Measurements from ENCODE around the gene ZNF182. TPM values are rescaled to one million over a fixed set of nuclear protein-coding genes. Genes with fewer than 3 reads are reported as not detected.
"Not testable (repeated sequence)": the region's sequence is repeated elsewhere in the genome, so short reads cannot be mapped to it uniquely, and the experiment has no call there.

The ZNF182 gene
- total and polyA plus RNA-seq, 12 donors: 1.9 to 7.3 (median 4.2) TPM

DNA sequence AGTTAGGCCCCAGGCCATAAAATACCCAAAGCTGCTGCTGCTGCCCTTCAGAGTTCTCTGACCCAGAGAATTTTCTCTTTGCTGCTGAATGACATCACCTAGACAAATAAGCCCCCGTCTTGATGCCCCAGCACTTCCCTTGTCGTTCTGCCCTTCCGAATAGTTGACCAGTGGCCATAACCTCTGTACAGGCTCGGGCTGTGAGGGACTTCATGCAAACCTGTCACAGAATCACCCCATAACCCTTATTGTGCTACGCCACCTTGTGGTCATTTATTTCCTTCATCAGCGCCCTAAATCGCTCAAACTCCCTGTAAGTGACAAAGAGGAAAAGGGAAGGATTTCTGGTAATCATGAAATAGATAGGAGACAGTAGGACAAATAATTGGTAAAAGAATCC, 21.8 kb upstream of the ZNF182 start:
- intact Hi-C loops (cut with DNase I): no loop called here
- WGBS, 4 donors: 0 to 27% (median 5%) methylated on average over 4 to 7 of the region's 7 CpGs
- no peaks in the 10 kb centered on the region for H3K36me3 ChIP-seq (replicated peaks in 1 of 2)
- no peaks in the 10 kb centered on the region for H3K27me3 ChIP-seq
- no peaks in the 10 kb centered on the region for H3K9me3 ChIP-seq (replicated peaks in 1 of 3)
- no peak overlapping the region for H3K4me3 ChIP-seq
- peak overlapping the region in 1 of 5 donors; percentile 14 for H3K27ac ChIP-seq
- TF ChIP-seq, protein P1, sequence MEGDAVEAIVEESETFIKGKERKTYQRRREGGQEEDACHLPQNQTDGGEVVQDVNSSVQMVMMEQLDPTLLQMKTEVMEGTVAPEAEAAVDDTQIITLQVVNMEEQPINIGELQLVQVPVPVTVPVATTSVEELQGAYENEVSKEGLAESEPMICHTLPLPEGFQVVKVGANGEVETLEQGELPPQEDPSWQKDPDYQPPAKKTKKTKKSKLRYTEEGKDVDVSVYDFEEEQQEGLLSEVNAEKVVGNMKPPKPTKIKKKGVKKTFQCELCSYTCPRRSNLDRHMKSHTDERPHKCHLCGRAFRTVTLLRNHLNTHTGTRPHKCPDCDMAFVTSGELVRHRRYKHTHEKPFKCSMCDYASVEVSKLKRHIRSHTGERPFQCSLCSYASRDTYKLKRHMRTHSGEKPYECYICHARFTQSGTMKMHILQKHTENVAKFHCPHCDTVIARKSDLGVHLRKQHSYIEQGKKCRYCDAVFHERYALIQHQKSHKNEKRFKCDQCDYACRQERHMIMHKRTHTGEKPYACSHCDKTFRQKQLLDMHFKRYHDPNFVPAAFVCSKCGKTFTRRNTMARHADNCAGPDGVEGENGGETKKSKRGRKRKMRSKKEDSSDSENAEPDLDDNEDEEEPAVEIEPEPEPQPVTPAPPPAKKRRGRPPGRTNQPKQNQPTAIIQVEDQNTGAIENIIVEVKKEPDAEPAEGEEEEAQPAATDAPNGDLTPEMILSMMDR (IDR thresholded peaks at IDR 0.05): peak; percentile 49 to 64 (median 56)
- no peak for TF ChIP-seq POLR2A (IDR thresholded peaks at IDR 0.05)
- no peaks in the 10 kb centered on the region for H3K4me1 ChIP-seq (replicated peaks in 1 of 2)
- peak; percentile 33 to 69 (median 50) for DNase-seq

DNA sequence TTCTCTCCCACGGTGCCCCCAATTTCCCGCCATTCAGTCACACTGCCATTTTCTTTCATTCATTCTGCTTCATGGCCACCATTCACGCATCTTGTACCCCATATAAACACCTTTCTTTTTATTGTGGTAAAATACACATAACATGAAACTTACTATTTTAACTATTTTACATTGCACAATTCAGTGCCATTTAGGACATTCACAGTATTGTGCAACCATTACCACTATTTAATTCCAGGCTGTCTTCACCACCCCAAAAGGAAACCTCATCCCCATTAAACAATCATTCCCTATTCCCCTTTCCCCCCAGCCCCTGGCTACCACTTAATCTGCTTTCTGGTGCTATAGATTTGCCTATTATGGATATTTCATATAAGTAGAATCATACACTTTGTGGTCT, 18.9 kb upstream of the ZNF182 start:
- intact Hi-C loops (cut with DNase I): no loop called here
- H3K9me3 ChIP-seq (replicated peaks in 1 of 3): no peaks in the 10 kb centered on the region

DNA sequence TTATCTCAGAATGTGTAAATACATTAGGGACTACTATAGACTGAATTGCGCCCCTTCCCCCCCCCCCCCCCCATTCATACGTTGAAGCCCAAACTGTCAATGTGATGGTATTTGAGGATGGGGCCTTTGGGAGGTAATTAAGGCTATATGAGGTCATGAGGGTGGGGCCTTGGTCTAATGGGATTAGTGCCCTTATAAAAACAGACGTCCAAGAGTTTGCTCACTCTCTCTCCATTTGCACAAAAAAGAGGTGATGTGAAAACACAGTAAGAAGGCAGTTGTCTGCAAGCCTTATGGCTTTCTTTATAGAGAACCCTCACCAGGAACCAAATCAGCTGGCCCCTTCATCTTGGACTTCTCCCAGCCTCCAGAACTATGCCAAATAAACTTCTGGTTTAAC, 18.3 kb upstream of the ZNF182 start:
- Histone ChIP-seq H3K4me1 (replicated peaks in 1 of 2) (no peaks in the 10 kb centered on the region), H3K4me3 (no peak overlapping the region), H3K9me3 (replicated peaks in 1 of 3) (no peaks in the 10 kb centered on the region), H3K27ac (no peak overlapping the region), H3K27me3 (no peaks in the 10 kb centered on the region), H3K36me3 (replicated peaks in 1 of 2) (no peaks in the 10 kb centered on the region)
- no peak for DNase-seq
- TF ChIP-seq POLR2A (IDR thresholded peaks at IDR 0.05): no peak
- TF ChIP-seq, protein P1 (IDR thresholded peaks at IDR 0.05): no peak
- intact Hi-C loops (cut with DNase I): no loop called here
- WGBS, 4 donors: 47 to 73% (median 61%) methylated on average over 1 to 3 of the region's 3 CpGs

More for the DNA sequence above, 18.9 kb upstream of the ZNF182 start:
- Histone ChIP-seq H3K4me3 (no peak overlapping the region), H3K36me3 (replicated peaks in 1 of 2) (no peaks in the 10 kb centered on the region), H3K27me3 (no peaks in the 10 kb centered on the region), H3K27ac (no peak overlapping the region), H3K4me1 (replicated peaks in 1 of 2) (no peaks in the 10 kb centered on the region)
- no peak for DNase-seq
- TF ChIP-seq, protein P1 (IDR thresholded peaks at IDR 0.05): no peak
- TF ChIP-seq POLR2A (IDR thresholded peaks at IDR 0.05): no peak
- WGBS, 4 donors: 83 to 94% (median 90%) methylated on average over 3 of the region's 3 CpGs

DNA sequence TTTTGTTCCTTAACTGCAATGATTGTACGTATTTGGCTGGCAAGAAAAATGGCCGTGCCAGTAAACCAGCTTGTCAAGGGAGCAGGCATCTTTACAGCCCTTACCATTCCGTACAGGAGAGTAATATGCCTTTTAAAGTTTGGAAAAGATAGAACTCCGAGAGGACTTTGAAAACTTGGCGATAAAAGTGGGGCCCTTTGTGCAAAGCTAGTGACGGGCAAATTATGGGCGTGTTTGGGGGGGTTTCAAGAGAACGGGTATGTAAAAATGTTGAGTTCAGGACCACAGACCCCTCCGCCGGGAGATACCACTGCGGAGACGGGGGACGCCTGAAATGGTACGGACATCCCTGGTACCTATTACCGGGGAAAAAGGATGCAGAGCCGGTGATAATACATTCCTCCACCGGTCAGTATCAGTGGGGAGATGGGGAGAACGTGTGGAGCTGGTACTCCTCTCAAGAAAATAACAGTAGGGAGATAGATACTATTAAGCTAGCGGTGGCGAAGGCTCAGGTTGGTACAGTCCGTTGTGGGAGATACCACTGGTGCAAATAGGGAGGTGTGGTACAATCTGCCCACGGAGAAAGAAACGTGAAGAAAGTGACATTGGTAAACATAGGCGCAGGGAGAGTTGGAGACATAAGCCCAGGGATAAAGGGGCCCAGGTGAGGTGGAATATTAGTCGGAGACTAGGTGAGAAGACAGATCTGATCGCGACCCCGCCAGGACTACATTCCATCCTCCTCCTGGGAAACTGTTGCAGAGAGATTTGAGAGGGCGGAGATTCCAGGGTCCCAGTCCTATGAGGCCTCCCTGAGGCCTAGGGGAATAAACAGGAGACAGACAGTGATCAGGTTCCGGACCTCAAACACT, 17.5 kb upstream of the ZNF182 start:
- peak; percentile 61 to 84 (median 73) for DNase-seq
- Histone ChIP-seq H3K4me3 (peak overlapping the region in 3 of 4 donors; percentile 15 to 51 (median 27)), H3K4me1 (replicated peaks in 1 of 2) (no peaks in the 10 kb centered on the region), H3K27ac (peak overlapping the region; percentile 53 to 96 (median 76)), H3K36me3 (replicated peaks in 1 of 2) (no peaks in the 10 kb centered on the region), H3K9me3 (replicated peaks in 1 of 3) (no peaks in the 10 kb centered on the region), H3K27me3 (no peaks in the 10 kb centered on the region)
- intact Hi-C loops (cut with DNase I): no loop called here
- WGBS, 4 donors: 0 to 33% (median 16%) methylated on average over 29 to 30 of the region's 30 CpGs
- TF ChIP-seq, protein P1 (IDR thresholded peaks at IDR 0.05): no peak
- peak in 1 of 2 donors; percentile 7 for TF ChIP-seq POLR2A (IDR thresholded peaks at IDR 0.05)

DNA sequence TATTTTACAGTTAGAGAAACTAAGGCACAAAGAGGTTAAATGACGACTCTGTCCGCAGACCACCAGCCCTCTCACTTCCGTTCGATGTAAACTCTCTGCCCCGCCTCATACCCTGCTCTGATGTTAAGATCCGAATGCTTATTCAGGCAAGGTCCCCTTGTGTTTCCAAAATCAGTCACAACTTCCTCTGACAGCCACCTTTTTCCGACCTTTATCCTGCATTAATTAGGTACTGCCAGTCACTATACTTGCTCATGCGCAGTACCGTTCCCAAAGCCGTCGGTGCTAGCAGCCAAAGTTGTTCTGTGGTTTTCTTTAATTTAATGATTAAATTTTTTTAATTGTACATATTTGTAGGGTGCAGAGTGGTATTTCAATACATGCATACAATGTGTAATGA, 16.7 kb upstream of the ZNF182 start:
- peak overlapping the region in 1 of 4 donors; percentile 51 for H3K4me3 ChIP-seq
- intact Hi-C loops (cut with DNase I); DNase-seq; H3K27ac ChIP-seq; H3K9me3 ChIP-seq (replicated peaks in 1 of 3); H3K4me1 ChIP-seq (replicated peaks in 1 of 2); H3K27me3 ChIP-seq; H3K36me3 ChIP-seq (replicated peaks in 1 of 2): not testable (repeated sequence)
- 43 to 58% (median 49%) methylated on average over 9 to 11 of the region's 11 CpGs for WGBS, 4 donors

DNA sequence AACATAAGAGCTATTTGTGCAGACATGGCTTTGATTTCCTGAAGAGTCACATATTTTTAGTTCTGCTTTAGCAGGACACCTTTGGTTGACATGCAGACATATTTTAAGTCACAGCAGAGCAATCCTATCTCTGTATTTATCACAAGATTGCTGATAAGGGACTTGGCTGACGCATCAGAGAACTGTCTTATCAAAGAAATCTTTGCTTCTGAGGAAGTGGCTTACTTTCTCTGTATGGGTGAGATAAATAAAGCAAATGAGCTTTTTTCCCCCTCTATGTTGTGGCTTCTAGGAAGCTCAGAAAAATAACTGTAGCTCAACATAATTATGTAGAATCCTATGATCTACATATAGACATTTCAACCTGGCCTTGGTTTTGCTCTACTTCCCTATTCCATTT, 16.1 kb upstream of the ZNF182 start:
- H3K9me3 ChIP-seq (replicated peaks in 1 of 3); intact Hi-C loops (cut with DNase I); H3K27ac ChIP-seq; DNase-seq; H3K4me1 ChIP-seq (replicated peaks in 1 of 2); H3K4me3 ChIP-seq; H3K36me3 ChIP-seq (replicated peaks in 1 of 2); H3K27me3 ChIP-seq: not testable (repeated sequence)
- WGBS, 4 donors: no CpG with 5 or more reads among the region's 1 CpG
